Endothelial cell of umbilical vein (primary cell): Measurements from ENCODE around the gene TRAPPC2. TPM values are rescaled to one million over a fixed set of nuclear protein-coding genes. Genes with fewer than 3 reads are reported as not detected.

Experiments used
- BruUV-seq: library from RNA; stranded (reverse); fragments of 400-500 nt; replicated peaks from 2 replicates; lab custom pipeline; 2021; lab: Mats Ljungman, UMichigan
- CTCF ChIA-PET: fragments of 300-600, 350-600 bp; sonication (Branson Sonifier 250); formaldehyde crosslinking; loops from one replicate; lab custom pipeline; 2021; ENCODE audit warnings: antibody characterized with exemption, inconsistent platforms; lab: Charles Lee
- POLR2A ChIA-PET: fragments of 300-600, 350-600 bp; sonication (Branson Sonifier 250); formaldehyde crosslinking; loops from one replicate; lab custom pipeline; 2021; ENCODE audit warnings: antibody characterized with exemption, inconsistent platforms; lab: Charles Lee
- DNase-seq: peaks from one replicate; pipeline ENCODE4 v3.0.0-alpha.2; 2011; ENCODE audit warnings: low read depth, low spot score
- FAIRE-seq: peaks from 2 replicates; lab custom pipeline; 2011; peaks lifted over from hg19 to GRCh38; lab: Jason Lieb, UNC
- H2AFZ ChIP-seq: 2 replicates; pipeline ENCODE4 v1.6.0; 2012; ENCODE audit warnings: low read depth, low read length, control low read depth, inconsistent platforms
- H3K27ac ChIP-seq: 2 replicates; pipeline ENCODE4 v1.5.1; 2011; ENCODE audit warnings: low read depth, mild to moderate bottlenecking, control low read depth, low read length, moderate library complexity; ENCODE audit not compliant: insufficient read depth
- H3K27me3 ChIP-seq, 2 experiments: 2 replicates each; pipeline versions ENCODE4 v1.6.0 to v1.6.1; 2011; ENCODE audit warnings: low read length in 2 of 2, mixed read lengths in 1 of 2; ENCODE audit not compliant: control insufficient read depth in 2 of 2, insufficient read depth in 2 of 2
- H3K36me3 ChIP-seq, 2 experiments: 2 replicates in 1 of 2; 3 replicates in 1 of 2; pipeline ENCODE4 v1.5.1; 2011; ENCODE audit warnings: low read length in 2 of 2, mild to moderate bottlenecking in 1 of 2, moderate library complexity in 1 of 2; ENCODE audit not compliant: control insufficient read depth in 2 of 2, insufficient read depth in 2 of 2; ENCODE audit errors: extremely low read depth in 1 of 2
- H3K4me1 ChIP-seq: 3 replicates; pipeline ENCODE4 v1.5.1; 2011; ENCODE audit warnings: mild to moderate bottlenecking, low read length; ENCODE audit not compliant: control insufficient read depth, insufficient read depth; ENCODE audit errors: extremely low read depth
- H3K4me2 ChIP-seq: 2 replicates; pipeline ENCODE4 v1.6.1; 2011; ENCODE audit warnings: low read length, control low read depth, mixed read lengths; ENCODE audit not compliant: insufficient read depth
- H3K4me3 ChIP-seq, 3 experiments: fragments of 200-600 bp in 1 of 3; sonication (generic), shearing (Covaris generic) in 1 of 3; replicated peaks in 1 of 3; 2 replicates each; pipeline ENCODE4 v1.5.1; 2011 to 2016; ENCODE audit warnings: control low read depth in 3 of 3, low read length in 3 of 3, mild to moderate bottlenecking in 2 of 3, inconsistent platforms in 1 of 3, low read depth in 1 of 3, moderate library complexity in 1 of 3; ENCODE audit not compliant: insufficient read depth in 1 of 3
- H3K79me2 ChIP-seq: 2 replicates; pipeline ENCODE4 v1.6.0; 2012; ENCODE audit warnings: low read length, inconsistent platforms; ENCODE audit not compliant: control insufficient read depth, insufficient read depth
- H3K9ac ChIP-seq: replicated peaks from 2 replicates; pipeline ENCODE3; 2011; ENCODE audit warnings: low read length, control low read depth; ENCODE audit not compliant: insufficient read depth; ENCODE audit errors: extremely low read depth
- H3K9me1 ChIP-seq: replicated peaks from 3 replicates; pipeline ENCODE4 v1.6.0; 2011; ENCODE audit warnings: mild to moderate bottlenecking, low read length; ENCODE audit not compliant: control insufficient read depth, insufficient read depth; ENCODE audit errors: extremely low read depth
- H3K9me3 ChIP-seq: replicated peaks from 2 replicates; pipeline ENCODE4 v1.5.1; 2012; ENCODE audit warnings: low read length, inconsistent platforms; ENCODE audit not compliant: control insufficient read depth, insufficient read depth
- H4K20me1 ChIP-seq: replicated peaks from 2 replicates; pipeline ENCODE3; 2011; ENCODE audit warnings: mild to moderate bottlenecking, low read length; ENCODE audit not compliant: control insufficient read depth, insufficient read depth; ENCODE audit errors: extremely low read depth
- CTCF ChIP-seq, 2 donors: IDR thresholded peaks; 1 replicate in 1 of 2; 2 replicates in 1 of 2; pipeline ENCODE4 v1.5.1; 2011; ENCODE audit warnings: low read length in 2 of 2, mild to moderate bottlenecking in 2 of 2, moderate library complexity in 2 of 2, control low read depth in 1 of 2, inconsistent platforms in 1 of 2, low read depth in 1 of 2; ENCODE audit not compliant: insufficient read depth in 1 of 2; ENCODE audit errors: extremely low read depth in 1 of 2
- EZH2 ChIP-seq: IDR thresholded peaks from 2 replicates; pipeline ENCODE4 v1.6.1; 2012; ENCODE audit warnings: borderline replicate concordance, low read depth, mild to moderate bottlenecking, moderate library complexity, low read length, inconsistent platforms; ENCODE audit not compliant: severe bottlenecking
- FOS ChIP-seq: IDR thresholded peaks from 2 replicates; pipeline ENCODE4 v1.6.1; 2011; ENCODE audit warnings: mild to moderate bottlenecking, low read length, moderate library complexity, borderline replicate concordance; ENCODE audit not compliant: insufficient read depth
- GATA2 ChIP-seq: IDR thresholded peaks from 2 replicates; pipeline ENCODE4 v1.7.0; 2011; ENCODE audit warnings: low read depth, mild to moderate bottlenecking, moderate library complexity, mixed read lengths, low read length; ENCODE audit not compliant: insufficient read length, insufficient read depth
- JUN ChIP-seq: IDR thresholded peaks from 2 replicates; pipeline ENCODE4 v1.6.1; 2011; ENCODE audit warnings: borderline replicate concordance, low read depth; ENCODE audit not compliant: insufficient read length, insufficient read depth
- MAX ChIP-seq: IDR thresholded peaks from 2 replicates; pipeline ENCODE4 v1.6.1; 2011; ENCODE audit not compliant: insufficient read depth, insufficient read length
- MYC ChIP-seq: IDR thresholded peaks from one replicate; pipeline ENCODE4 v1.6.1; 2011; ENCODE audit warnings: mild to moderate bottlenecking, low read depth, low read length
- POLR2A ChIP-seq: IDR thresholded peaks from 2 replicates; pipeline ENCODE4 v1.6.1; 2012; ENCODE audit warnings: low read depth, mild to moderate bottlenecking, control low read depth, low read length
- POLR2AphosphoS5 ChIP-seq: IDR thresholded peaks from 2 replicates; pipeline ENCODE4 v1.6.1; 2012; ENCODE audit warnings: low read depth, mild to moderate bottlenecking, control low read depth, low read length, moderate library complexity; ENCODE audit not compliant: insufficient read depth
- dilution Hi-C: fragments of 300-500 bp; cut with MboI; formaldehyde crosslinking; loops from one replicate; pipeline ENCODE4 v1.15.0; 2019; ENCODE audit warnings: low sequenced_read_pairs; ENCODE audit not compliant: extremely low pct_ligation_motif_present
- intact Hi-C: fragments of 100-400 bp; cut with micrococcal nuclease; formaldehyde crosslinking; loops from one replicate; pipeline ENCODE4 v1.10.0; 2022
- polyA plus RNA-seq, 4 experiments: library from polyadenylated mRNA; depleted of rRNA in 3 of 4; stranded (reverse) in 3 of 4; unstranded in 1 of 4; fragments of >200 nt; gene quantifications; 2 replicates each; pipeline versions ENCODE4 v1.2.1 to v1.2.3, GENCODE V29; 2011 to 2012; ENCODE audit warnings: missing spikeins in 1 of 4
- total RNA-seq: library from RNA; stranded (reverse); gene quantifications from 2 replicates; pipeline ENCODE4 v1.2.3, GENCODE V29; 2021

The TRAPPC2 gene
- total and polyA plus RNA-seq, 2 donors (not counting 3 experiments of a cell fraction or from before 2014, with no cell fraction given): 6.6 to 13.0 TPM

- BruUV-seq: no TSS peak
- TF ChIP-seq POLR2AphosphoS5: no peak
- no peak for DNase-seq
- Histone ChIP-seq H3K4me3 (no peak overlapping the region), H4K20me1 (no peaks in the 10 kb centered on the region), H3K9me3 (no peaks in the 10 kb centered on the region), H3K9ac (no peak overlapping the region), H3K36me3 (no peaks in the 10 kb centered on the region), H3K79me2 (no peaks in the 10 kb centered on the region), H3K4me1 (peaks cover 4% of the 10 kb centered on the region), H2AFZ (no peak overlapping the region), H3K27ac (no peak overlapping the region), H3K27me3 (no peaks in the 10 kb centered on the region), H3K4me2 (no peak overlapping the region), H3K9me1 (no peaks in the 10 kb centered on the region)
- ChIA-PET POLR2A (no interaction called here), CTCF (no interaction called here)
- dilution Hi-C loops (no loop called here), intact Hi-C loops (no loop called here)
- no peak for FAIRE-seq
Observed at GRCh38 chrX:13780868-13781427, 46.5 kb upstream of the TRAPPC2 start.

GRCh38 chrX:13778916-13779315 lies 44.5 kb upstream of the TRAPPC2 start:
- peak; percentile 68 for DNase-seq
- Histone ChIP-seq H3K4me1 (peaks cover 4% of the 10 kb centered on the region), H3K79me2 (no peaks in the 10 kb centered on the region), H3K9ac (no peak overlapping the region), H2AFZ (no peak overlapping the region), H3K9me1 (no peaks in the 10 kb centered on the region), H3K36me3 (no peaks in the 10 kb centered on the region), H3K27ac (no peak overlapping the region), H4K20me1 (no peaks in the 10 kb centered on the region), H3K27me3 (no peaks in the 10 kb centered on the region), H3K4me3 (no peak overlapping the region), H3K4me2 (peak overlapping the region; percentile 21), H3K9me3 (no peaks in the 10 kb centered on the region)
- intact Hi-C loops (loop anchor here (1.0 kb wide), 1 partner anchor 253 kb away; no protein-coding TSS in a partner anchor), dilution Hi-C loops (no loop called here)
- CTCF ChIA-PET: interaction anchor here (1.2 to 1.3 kb wide), 2 partner anchors 253 to 272 kb away, joined by 5 to 9 read pairs; no protein-coding TSS in a partner anchor
- no TSS peak for BruUV-seq
- POLR2A ChIA-PET: no interaction called here
- no peak for TF ChIP-seq FOS
- no peak for TF ChIP-seq EZH2
- no peak for TF ChIP-seq POLR2A
- TF ChIP-seq MYC: no peak
- no peak for TF ChIP-seq POLR2AphosphoS5
- no peak for TF ChIP-seq JUN
- no peak for TF ChIP-seq GATA2
- TF ChIP-seq MAX: no peak
- no peak for TF ChIP-seq CTCF (IDR thresholded peaks at IDR 0.05; ENCODE audit: extremely low read depth in 1 of 2, insufficient read depth in 1 of 2, low read depth in 1 of 2, low read length in 2 of 2)
- FAIRE-seq: peak; percentile 94
